OCI-LY7 (cell line): ENCODE measurements around the gene DIAPH3.

ENCODE experiments used
- EZH2phosphoT487 ChIP-seq: fragments of 200-600 bp; sonication (generic); IDR thresholded peaks from 2 replicates; pipeline ENCODE4 v1.6.1; 2018; ENCODE audit warnings: low read depth, borderline replicate concordance, mild to moderate bottlenecking, mixed run types, antibody characterized with exemption, low read length, moderate library complexity, mixed read lengths
- TF ChIP-seq, protein P1 (sequence below): fragments of 200-600 bp; sonication (generic); conservative IDR thresholded peaks from 2 replicates; pipeline ENCODE4 v1.5.1; 2014; ENCODE audit warnings: mild to moderate bottlenecking, antibody characterized with exemption, low read length, moderate library complexity, mixed read lengths

GRCh38 chr13:59883885-59884284, 279.8 kb downstream of the DIAPH3 start:
- TF ChIP-seq, protein P1, sequence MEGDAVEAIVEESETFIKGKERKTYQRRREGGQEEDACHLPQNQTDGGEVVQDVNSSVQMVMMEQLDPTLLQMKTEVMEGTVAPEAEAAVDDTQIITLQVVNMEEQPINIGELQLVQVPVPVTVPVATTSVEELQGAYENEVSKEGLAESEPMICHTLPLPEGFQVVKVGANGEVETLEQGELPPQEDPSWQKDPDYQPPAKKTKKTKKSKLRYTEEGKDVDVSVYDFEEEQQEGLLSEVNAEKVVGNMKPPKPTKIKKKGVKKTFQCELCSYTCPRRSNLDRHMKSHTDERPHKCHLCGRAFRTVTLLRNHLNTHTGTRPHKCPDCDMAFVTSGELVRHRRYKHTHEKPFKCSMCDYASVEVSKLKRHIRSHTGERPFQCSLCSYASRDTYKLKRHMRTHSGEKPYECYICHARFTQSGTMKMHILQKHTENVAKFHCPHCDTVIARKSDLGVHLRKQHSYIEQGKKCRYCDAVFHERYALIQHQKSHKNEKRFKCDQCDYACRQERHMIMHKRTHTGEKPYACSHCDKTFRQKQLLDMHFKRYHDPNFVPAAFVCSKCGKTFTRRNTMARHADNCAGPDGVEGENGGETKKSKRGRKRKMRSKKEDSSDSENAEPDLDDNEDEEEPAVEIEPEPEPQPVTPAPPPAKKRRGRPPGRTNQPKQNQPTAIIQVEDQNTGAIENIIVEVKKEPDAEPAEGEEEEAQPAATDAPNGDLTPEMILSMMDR, result no peak
- TF ChIP-seq EZH2phosphoT487, result no peak
